ENCODE data around the gene SRBD1.

The SRBD1 gene

DNA sequence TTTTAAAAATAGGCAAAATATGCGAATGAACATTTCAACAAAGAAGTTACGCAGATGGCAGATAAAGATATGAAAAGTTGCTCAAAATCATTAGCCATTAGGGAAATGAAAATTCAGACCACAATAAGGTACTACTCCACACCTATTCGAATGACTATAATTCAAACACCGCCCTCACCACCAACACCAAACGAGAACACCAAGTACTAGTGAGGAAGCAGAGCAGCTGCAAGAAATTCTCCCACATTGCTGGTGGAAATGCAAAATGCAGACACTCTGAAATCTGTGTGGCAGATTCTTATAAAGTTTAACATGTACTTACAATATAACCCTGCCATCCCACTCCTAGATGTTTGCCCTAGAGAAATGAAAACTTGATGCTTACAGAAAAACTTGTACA is 23.2 kb upstream of the SRBD1 start:
- no peak for DNase-seq

DNA sequence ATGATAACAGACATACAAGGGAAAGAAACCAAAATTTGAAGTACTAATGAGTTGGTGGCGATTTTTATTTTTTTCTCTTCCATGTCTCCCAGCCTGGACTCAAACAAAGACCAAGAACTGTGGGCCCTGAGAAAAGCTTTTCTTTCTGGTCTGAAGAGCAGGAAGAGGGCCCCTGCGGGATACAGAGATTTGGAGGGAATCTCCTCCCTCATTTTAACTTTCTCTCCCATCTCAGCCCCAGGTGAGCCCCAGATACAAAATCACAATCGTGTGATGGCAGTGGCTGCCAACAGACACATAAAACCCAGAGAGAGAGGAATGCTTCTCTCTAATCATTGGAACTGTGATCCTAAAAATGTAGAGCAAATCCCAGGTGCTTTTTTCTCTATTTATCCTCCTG is 20.9 kb upstream of the SRBD1 start:
- no peak for DNase-seq

DNA sequence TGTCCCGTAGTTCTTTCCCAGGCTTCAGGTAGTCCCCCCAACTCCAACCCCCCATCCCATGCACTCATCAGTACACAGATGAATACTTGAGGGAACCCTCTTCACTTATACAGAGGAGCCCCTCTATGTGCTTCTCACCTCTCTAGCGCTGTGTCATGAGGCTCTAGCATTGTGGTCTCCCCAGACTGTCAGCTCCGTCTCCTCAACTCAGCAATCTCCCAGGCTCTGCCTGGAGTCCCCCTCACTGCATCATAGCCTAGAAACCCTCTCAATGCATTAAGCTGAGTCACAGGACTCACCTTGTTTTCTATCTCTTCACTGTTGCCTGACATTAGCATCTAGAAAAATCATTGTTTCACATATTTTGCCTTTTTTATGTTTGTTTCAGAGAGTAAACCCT is 20.3 kb upstream of the SRBD1 start:
- no peak for DNase-seq

- no peak for DNase-seq
These were observed 18.9 kb upstream of the SRBD1 start for GRCh38 chr2:45629971-45630370.

- DNase-seq, result no peak
These were observed 16.8 kb upstream of the SRBD1 start for GRCh38 chr2:45627911-45628310.

GRCh38 chr2:45626387-45627221 is 15.5 kb upstream of the SRBD1 start:
- DNase-seq, result no peak

- DNase-seq, result no peak
These were observed 14.8 kb upstream of the SRBD1 start for GRCh38 chr2:45625824-45626223.

- no peak for DNase-seq
These were observed 12.0 kb upstream of the SRBD1 start for GRCh38 chr2:45623098-45623497.

DNA sequence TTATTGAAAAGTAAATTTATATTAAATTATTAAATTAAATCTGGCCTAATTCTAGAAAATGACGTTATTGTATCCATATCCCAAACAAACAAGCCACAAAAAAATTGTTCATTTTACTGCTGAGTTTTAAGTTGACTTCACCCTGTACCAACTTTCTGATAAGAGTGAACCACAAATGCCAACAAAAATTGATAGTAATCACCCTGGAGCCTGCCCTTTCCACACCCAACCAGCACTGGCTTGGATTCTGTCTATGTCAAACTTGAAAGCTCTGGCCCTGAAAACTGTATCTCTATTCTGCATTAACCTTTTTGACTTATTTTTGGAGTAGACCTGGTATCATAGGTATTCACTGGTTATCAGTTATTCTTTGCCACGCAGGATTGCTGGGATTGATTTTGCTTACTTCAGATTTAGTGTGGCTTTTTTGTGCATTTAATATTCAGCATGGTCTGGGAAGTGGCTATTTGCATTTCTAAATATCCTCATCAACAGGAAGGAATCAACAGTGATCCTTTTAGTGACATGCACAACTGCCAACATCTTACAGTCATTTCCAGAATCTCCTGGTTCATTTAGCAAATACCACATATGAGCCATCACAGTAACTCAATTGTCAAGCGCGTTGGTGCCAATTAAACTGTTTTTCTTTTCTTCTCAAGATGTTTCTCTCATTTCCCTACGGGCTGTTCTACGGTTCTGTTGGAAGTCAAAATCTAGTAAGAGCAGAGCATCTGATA is 11.4 kb upstream of the SRBD1 start:
- no peak for DNase-seq

DNA sequence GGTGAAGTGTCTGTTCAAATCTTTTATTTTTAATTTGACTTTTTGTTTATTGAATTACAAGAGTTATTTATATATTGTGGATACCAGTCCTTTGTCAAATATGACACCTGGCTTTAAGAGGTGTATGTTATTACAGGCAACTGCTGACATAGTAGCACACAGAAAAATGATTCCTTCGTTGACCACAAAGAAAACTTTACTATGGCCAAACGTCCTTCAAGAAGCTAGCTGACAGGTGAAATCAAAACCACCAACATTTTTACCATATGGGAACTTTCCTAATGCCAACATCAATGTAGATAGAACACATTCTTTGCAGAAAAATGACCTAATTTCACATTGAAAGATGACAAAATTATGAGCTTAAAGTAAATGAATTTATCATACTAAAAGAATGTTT is 6.4 kb upstream of the SRBD1 start:
- DNase-seq, result no peak

GRCh38 chr2:45616658-45617411 is 5.8 kb upstream of the SRBD1 start:
- no peak for DNase-seq

GRCh38 chr2:45614871-45615415 is 3.9 kb upstream of the SRBD1 start:
- DNase-seq, result no peak

DNA sequence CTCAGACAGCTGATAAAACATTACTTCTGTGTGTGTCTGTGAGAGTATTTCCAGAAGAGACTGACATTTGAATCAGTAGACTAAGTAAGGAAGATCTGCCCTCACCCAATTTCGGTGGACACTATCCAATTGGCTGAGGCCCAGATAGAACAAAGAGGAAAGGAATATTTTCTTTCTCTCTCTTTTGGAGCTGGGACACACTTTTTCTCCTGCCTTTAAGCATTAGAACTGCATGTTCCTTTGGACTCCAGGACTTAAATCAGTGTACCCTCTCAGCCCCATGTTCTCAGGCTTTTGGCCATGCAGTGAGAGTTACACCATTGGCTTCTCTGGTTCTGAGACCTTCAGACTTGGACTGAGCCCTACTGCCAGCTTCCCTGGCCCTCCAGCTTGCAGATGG is 3.3 kb upstream of the SRBD1 start:
- no peak for DNase-seq

DNA sequence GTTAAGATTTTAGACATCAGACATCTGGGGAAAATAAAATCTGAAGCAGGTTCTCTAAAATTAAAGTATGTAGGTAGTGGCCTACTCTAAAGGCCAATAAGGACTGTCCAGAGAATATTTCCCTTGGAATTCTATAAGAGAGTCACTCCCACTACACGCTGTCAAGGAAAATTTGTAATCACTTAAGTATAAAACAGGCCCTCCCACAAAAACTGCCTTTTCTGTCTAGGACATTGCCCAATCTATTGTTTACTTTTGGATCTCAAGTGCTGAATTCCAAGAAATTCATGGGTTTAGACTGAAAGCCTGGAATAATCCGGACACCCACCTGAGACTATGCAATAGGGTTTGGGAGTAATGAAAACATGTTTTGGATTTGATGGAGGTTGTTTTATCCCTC is 1.7 kb upstream of the SRBD1 start:
- DNase-seq, result no peak

- DNase-seq, result no peak
These were observed 1.2 kb upstream of the SRBD1 start for GRCh38 chr2:45612285-45612684.

DNA sequence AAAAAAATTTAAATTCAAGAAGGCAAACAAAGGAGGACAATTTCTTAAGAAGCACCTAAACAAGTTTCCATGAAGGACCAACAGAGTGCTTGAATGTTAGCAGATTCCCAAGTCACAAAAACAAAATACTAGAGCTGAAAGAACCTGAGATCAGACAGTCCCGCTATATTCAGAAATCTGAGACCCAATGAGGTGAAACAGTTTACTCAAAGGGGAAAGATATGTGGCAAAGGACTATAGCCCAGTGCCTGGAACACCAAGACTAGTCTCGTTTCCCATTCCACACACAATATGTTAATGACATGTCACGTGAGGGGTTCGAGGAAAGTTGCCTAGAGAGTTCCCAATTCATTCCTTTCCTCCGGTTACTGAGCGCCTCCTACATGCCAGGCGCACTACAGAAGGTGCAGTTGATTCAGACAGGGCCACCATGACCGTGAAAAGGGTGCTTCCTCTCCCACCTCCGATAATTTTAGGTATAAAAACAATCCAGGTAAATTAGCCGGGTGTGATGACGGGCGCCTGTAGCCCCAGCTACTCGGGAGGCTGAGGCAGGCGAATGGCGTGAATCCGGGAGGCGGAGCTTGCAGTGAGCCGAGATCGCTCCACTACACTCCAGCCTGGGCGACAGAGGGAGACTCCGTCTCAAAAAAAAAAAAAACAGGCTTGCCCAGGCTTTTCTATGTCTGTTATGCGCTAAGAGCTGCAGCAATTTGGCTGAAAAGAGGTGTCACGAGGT is 617 bp downstream of the SRBD1 start:
- peak; percentile 64 for DNase-seq

DNA sequence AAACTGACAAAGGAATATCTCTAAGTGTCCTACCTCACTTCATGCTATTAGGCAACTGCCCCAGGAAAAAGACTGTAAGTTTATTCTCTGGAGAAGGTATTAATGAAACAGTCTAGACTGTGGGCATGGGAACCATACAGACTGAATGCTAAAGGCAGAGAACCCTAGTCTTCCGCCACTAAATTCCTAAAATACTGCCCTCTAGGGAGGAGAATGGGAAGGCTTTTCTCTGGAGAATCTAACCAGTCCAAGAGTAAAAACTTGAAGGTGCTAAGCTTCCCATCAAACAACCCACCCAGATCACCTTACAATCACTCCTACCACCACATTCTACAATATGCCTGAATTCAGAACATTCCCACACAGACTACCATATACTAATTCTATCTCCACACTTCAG is 3.4 kb downstream of the SRBD1 start:
- DNase-seq, result no peak

GRCh38 chr2:45606796-45607195 is 4.3 kb downstream of the SRBD1 start:
- DNase-seq, result no peak

DNA sequence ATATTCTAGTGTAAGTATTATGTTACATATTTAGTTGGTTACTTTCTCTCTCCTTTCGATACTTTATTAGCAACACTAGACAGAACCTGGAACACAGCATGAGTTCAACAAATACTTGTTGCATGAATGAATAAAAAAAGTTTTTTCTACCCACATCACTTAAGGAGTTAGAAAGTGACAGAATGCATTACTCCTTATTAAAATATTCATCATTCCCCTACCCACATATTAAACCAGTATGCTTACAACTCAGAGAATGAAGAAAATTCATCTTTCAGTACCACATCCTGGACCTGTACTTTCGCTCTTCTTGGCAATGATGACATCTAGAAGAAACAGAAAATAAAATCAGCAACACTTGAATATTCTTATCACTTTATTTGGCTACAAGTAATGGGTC is 6.0 kb downstream of the SRBD1 start:
- no peak for DNase-seq

DNA sequence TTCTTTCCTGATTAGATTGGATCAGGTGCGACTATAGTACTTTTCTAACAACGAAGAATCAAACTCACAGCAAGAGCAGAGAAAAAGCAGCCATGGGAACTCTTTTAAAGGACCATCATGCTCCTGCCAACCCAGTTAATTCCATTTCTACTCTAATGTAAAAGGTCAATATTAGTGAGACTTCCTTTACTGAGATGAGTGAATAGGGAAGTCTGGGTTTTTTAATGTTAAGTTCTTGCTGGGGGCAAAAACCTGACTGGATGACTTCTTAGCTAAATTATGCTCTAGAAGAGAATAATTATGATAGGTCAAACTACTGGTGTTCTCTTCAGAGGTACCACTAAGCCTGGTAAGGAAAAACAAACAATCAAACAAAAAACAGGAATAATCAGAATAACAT is 8.4 kb downstream of the SRBD1 start:
- no peak for DNase-seq

DNA sequence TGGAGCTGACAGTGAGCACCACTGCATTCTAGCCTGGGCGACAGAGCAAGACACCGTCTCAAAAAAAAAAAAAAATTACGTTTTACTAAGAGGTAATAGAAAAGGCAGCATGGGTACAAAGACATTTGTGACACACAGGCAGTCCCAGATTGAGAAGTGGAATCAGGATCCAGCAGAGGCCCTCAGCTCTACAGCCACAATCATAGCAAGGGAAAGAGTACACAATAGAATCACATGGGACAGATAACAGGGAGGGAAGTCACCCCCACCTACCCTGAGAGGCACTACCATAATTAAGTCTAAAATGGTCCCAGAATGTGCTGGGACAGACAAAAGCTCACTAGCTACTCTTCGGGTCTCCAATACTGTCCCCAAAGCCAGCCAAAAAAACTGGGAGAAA is 12.5 kb downstream of the SRBD1 start:
- DNase-seq, result no peak

DNA sequence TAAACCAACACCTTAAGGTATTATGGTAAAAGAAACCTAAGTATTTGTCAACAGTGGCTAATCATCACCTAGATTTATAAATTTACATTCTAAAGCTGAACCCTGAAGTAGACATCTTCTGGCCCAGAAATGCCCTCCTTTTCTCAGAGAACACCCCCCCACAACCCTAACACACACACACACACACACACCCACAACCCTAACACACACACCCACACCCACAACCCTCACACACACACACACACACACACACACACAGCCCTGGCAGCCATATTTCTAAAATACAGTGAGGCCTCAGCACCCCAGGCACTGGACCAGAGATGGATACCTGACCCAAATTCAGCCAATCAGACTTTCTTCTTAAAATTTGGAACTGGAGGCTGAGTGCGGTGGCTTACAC is 14.3 kb downstream of the SRBD1 start:
- no peak for DNase-seq
